Caki2 (cell line): ENCODE measurements around the gene LHFPL2. TPM values are rescaled to one million over a fixed set of nuclear protein-coding genes. Genes with fewer than 3 reads are reported as not detected.

Source experiments
- DNase-seq: peaks from one replicate; pipeline ENCODE4 v3.0.0-alpha.2; 2015; ENCODE audit warnings: low read depth
- in situ Hi-C: cut with HindIII; loops from 2 replicates; pipeline ENCODE4 v1.10.0; 2016; ENCODE audit warnings: low sequenced_read_pairs, low pct_unique_long_range_greater_than_20kb, mixed read lengths
- total RNA-seq: library from RNA; depleted of rRNA; stranded (reverse); fragments of >200 nt; shearing (Covaris generic); gene quantifications from 2 replicates; pipeline ENCODE4 v1.2.3, GENCODE V29; 2014; ENCODE audit warnings: low replicate concordance

The LHFPL2 gene
- total RNA-seq, 1 experiment from 2014 or later, result 62.5 TPM

DNA sequence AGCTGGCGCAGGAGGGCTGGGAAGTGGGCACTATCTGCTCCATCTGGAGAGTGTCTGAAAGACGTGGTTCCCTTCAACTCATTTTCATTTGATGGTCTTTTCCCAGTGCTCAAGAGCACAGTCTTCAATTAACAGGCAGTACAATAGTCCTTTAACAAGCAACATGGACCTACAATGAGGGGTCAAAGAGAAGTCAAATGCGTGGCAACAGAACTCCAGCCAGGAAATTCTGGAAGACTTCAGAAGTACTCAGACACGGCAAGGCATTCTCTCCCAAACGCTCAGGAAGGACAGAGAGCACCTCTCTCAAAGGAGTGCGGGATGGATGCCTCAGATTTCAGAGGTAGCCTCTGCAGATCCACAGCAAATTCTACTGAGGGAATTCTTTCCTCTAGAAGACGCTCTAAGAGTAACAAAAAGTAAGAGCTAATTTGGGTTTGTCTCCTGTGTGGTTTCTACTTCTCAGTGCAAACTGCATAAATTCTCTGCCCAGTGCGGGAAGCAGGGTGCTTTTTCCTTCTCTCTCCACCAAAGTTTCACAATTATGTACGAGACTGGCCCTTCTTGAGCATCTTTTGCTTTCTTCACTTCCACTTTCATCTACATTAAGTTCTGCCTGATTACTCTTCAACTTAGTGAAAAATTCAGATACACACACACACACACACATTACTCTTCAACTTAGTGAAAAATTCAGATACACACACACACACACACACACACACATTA is 56.4 kb downstream of the LHFPL2 start:
- no peak for DNase-seq
- in situ Hi-C loops, result no loop called here

- in situ Hi-C loops, result no loop called here
- peak; percentile 52 for DNase-seq
Observed at GRCh38 chr5:78591138-78591612, 57.4 kb downstream of the LHFPL2 start.

GRCh38 chr5:78589923-78590322 is 58.6 kb downstream of the LHFPL2 start:
- no peak for DNase-seq
- in situ Hi-C loops, result no loop called here

DNA sequence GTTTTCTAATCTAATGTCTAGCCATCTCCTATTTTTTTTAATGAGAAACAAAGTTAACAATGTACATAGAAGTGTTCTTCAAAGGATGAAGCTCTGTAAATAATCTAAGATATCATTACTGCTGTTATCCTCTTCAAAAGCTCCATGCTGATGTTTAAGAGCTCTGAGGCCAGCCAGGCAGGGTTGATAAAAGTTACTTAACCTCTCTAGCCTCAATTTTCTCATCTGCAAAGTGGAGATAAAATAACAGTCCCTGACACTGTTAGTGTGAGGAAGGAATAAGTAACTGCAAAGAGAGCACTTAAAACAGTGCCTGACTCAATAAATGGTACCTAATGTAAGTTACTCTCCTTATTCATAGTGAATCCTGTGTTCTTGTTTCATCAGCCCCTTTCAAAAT is 60.1 kb downstream of the LHFPL2 start:
- in situ Hi-C loops, result no loop called here
- no peak for DNase-seq

DNA sequence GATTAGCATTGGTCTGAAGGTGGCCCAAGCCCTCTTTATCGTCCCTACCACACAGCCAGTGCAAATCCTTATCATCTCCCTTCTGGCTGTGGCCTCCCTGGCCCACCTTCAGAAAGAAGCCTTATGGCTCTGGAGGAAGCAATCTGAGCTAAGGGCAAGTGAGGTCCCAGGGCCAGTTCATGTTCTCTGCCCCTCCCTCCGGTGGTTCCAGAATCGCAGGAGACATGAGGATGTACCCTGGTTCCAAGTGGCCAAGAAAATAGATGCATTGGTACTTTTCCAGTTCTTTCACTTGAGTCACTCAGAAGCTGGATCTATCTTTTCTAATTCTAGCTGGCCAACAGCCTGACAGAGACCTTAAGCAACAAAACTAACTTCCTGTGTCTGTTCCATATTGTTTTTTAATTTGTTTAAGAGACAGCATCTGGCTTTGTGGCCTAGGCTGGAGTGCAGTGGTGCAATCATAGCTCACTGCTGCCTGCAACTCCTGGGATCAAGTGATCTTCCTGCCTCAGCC is 60.7 kb downstream of the LHFPL2 start:
- DNase-seq, result no peak
- in situ Hi-C loops, result no loop called here

DNA sequence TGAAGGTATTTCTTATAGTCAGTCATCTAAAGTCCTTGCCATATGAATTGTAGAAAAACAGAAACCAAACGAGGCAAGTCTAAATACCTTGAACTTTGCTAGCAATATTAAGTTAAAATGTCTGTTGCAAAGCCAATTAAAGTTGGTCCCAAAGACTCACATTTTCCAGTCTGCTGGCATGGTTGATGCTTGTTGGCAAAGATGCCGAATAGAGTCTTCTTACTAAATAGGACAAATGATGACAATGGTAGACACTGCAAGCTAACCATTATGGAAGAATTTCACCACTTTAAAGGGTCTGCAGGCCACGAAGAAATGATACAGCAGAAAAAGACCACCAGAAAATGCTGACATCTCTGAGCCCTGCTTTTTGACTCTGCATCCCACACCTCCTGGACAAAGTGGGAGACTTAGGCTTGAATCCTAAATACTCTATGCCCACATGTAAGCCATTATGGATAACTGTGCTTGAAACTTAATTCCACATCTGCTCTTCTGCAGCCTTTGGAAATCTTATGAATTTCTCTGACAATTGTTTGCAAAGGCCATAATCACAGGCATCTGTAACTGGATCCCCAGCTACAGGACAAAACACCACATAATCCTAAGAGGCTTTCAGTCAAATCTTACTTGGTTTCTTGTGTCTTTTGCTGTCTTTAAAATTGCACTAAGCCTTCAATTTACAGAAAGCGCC is 61.3 kb downstream of the LHFPL2 start:
- DNase-seq, result no peak
- in situ Hi-C loops, result no loop called here

DNA sequence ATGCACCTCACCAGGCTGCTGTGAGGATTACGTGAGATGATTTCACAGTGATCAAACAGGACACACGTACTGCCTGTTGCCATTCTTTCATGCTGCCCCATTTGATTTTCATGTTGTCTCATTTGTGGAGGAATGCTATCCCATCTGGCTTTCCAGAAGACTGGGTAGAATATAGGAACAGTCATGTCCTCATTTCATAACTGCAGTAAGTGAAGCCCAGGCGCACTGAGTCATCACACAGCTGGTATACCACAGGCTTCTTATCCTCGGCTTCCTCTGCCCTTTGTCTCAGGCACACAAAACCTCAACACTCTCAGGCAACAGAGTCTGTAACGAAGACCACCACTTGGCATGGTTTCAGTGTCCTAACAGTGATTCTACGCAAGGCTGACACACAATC is 62.3 kb downstream of the LHFPL2 start:
- in situ Hi-C loops, result no loop called here
- no peak for DNase-seq

DNA sequence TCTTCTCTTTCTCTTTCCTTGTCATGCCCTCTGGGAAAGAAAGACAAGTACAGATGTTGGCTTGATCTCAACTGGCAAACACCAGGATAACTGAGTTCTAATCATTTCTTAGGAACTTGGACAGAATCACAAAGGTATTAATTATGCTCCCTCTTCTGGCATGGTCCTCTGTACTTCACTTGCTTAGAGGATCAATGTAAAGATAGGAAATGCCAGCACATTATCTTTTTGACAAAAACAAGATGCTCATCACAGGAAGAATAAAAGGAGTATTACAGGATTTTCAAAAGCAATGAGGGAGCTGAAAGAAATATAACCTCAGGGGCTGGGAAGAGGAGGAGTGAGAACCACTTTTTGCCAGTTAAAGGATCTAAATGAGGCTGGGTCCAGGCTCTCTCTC is 70.6 kb downstream of the LHFPL2 start:
- no peak for DNase-seq
- in situ Hi-C loops, result no loop called here

- DNase-seq, result no peak
- in situ Hi-C loops, result no loop called here
Observed at GRCh38 chr5:78577071-78577807, 71.3 kb downstream of the LHFPL2 start.

- no peak for DNase-seq
- in situ Hi-C loops, result no loop called here
Observed at GRCh38 chr5:78576376-78576775, 72.2 kb downstream of the LHFPL2 start.

DNA sequence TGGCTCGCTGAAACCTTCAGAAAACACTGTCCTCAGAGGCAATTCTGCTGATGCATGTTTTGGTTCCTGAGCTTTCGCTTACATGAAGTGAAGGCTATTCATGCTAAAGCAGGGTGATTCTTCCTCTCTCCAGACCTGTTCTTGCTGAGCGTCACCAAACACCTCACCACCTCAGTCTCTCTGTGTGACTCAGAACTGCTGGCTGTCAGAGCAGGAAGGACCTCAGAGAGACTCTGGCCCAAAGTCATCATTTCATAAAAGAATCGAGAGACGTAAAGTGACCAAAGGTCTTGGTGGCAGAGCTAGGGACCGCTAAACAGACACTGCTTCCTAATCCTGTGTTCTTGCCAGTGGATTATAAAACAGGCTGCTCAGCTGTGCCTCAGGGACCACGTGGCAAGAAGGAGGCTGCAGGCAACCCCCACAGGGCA is 73.8 kb downstream of the LHFPL2 start:
- in situ Hi-C loops, result no loop called here
- peak; percentile 26 for DNase-seq

GRCh38 chr5:78574131-78574673 is 74.4 kb downstream of the LHFPL2 start:
- in situ Hi-C loops, result no loop called here
- DNase-seq, result peak; percentile 11

DNA sequence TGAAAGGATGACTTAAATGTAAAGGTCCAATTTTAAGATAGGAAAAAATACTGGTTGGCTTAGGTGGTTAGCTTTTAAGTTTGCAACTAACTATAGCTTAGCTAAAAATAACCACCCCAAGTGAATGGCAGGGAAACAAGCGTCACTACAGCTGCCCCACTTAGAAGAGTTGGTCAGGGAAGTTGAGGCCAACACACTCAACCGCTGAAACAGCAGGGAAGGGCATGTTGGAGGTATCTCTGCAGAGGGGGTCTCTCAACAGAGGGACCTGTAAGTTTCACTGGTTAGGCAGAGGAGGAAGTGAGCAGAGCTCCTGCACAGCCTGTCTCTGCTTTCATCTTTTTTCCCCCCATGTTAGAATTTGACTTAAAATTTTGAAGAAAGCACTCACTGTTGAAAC is 75.3 kb downstream of the LHFPL2 start:
- DNase-seq, result no peak
- in situ Hi-C loops, result no loop called here

DNA sequence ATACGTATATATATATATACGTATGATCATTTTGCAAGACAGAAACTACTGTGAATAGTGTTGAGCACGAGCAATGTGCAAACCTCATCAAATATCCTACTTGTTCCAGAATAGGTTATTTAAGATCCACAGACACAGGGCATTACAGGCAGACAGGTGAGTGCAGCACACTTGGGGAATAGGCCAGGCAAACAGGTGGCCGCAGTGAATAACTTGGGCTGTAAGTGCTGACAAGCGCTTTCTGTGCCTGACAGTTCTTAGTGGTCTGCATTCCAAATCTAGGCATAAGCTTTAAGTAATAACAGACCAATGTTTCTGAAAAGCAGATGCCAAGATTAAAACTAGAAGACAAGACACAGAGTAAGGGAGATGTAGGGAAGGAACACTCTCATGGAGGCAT is 77.9 kb downstream of the LHFPL2 start:
- DNase-seq, result no peak
- in situ Hi-C loops, result no loop called here

GRCh38 chr5:78569441-78569840 is 79.1 kb downstream of the LHFPL2 start:
- DNase-seq, result no peak
- in situ Hi-C loops, result no loop called here

DNA sequence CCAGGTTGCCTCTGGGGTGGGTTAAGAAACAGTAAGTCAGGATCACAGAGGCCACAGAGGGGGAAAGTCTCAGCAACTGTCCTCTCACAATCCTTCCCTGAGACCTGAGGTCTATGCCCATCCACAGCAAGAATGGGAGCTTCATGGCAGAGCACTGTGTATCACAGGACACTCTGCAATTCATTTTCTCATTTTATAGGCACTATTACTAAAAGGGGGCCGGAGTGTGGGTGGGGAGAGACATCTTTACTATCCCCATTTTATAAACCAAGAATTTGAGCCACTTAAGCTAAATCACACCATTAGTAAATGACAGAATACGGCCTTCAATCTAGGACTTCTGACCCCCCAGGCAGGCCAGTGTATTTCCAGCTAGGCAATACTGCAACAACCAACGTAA is 79.9 kb downstream of the LHFPL2 start:
- no peak for DNase-seq

DNA sequence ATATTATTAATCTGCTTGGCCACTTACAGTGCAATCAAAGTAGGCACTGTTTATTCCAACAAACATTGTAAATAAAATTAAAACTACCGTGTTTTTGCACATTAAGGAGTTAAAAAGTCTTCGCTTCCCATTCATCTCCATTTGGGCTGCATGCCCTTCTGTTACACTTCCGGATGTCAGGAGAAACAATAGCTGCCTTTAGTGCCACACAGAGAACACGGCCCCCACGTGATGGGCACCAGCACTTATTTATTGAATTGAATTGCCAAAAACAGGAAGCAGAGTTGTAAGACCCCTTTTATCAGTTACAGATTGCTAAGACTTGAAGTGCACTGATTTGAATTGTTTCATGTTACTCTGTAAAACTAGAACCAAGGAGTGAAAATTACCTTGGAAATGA is 80.4 kb downstream of the LHFPL2 start:
- no peak for DNase-seq
- in situ Hi-C loops, result no loop called here

More for the DNA sequence above, 79.9 kb downstream of the LHFPL2 start:
- in situ Hi-C loops, result no loop called here

GRCh38 chr5:78567617-78568016 is 81.0 kb downstream of the LHFPL2 start:
- DNase-seq, result no peak
- in situ Hi-C loops, result no loop called here
